Measurements from ENCODE around the gene FAM53B.

DNA sequence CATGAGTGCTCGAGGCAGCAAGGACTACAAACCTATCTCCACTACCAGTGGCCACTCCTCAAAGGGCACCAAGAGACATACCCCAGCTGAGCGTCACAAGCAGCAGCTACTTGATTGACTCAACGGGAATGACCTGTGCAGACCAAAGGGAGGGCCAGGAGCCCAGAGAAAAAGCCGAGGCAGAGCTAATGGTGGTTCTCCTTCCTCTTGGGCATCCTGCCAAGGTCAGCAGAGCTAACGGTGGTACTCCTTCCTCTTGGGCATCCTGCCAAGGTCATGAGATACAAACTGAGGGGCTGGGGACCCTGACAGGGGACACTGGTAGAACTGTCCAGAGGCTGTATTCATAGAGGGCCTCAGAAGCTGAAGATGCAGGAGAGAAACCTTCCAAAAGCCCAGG lies 60.4 kb downstream of the FAM53B start:
- TF ChIP-seq POLR2AphosphoS5 (IDR thresholded peaks at IDR 0.05), result no peak
- TF ChIP-seq CTCF (IDR thresholded peaks at IDR 0.05), result no peak
- TF ChIP-seq POLR2A (IDR thresholded peaks at IDR 0.05), result no peak
- no peak for TF ChIP-seq EP300 (IDR thresholded peaks at IDR 0.05)
